Spleen (tissue), 11 donors: ENCODE measurements around the gene DES. TPM values are rescaled to one million over a fixed set of nuclear protein-coding genes. Genes with fewer than 3 reads are reported as not detected.

Experiments used
- DNase-seq: peaks from one replicate; pipeline ENCODE4 v3.0.0-alpha.2; 2020
- H3K27ac ChIP-seq, 8 donors: fragments of 200-600 bp; sonication (generic) in 7 of 8; 1 replicate in 4 of 8; 2 replicates in 4 of 8; pipeline versions ENCODE4 v1.5.0 to v1.8.0; 2016 to 2021; ENCODE audit warnings: inconsistent platforms in 4 of 8, mild to moderate bottlenecking in 4 of 8, moderate library complexity in 1 of 8
- H3K27me3 ChIP-seq, 7 donors: fragments of 200-600 bp; sonication (generic) in 6 of 7; replicated peaks in 1 of 7; 1 replicate in 4 of 7; 2 replicates in 3 of 7; pipeline versions ENCODE4 v1.5.0 to v1.8.0; 2016 to 2021; ENCODE audit warnings: inconsistent platforms in 3 of 7, mild to moderate bottlenecking in 1 of 7
- H3K36me3 ChIP-seq, 6 donors: fragments of 200-600 bp; sonication (generic) in 5 of 6; 1 replicate in 4 of 6; 2 replicates in 2 of 6; pipeline versions ENCODE4 v1.5.0 to v1.8.0; 2016 to 2021; ENCODE audit warnings: inconsistent platforms in 2 of 6
- H3K4me1 ChIP-seq, 6 donors: fragments of 200-600 bp; sonication (generic) in 5 of 6; 1 replicate in 3 of 6; 2 replicates in 3 of 6; pipeline versions ENCODE4 v1.5.0 to v1.8.0; 2016 to 2021; ENCODE audit warnings: inconsistent platforms in 3 of 6
- H3K4me3 ChIP-seq, 8 donors: fragments of 200-600 bp; sonication (generic) in 7 of 8; 1 replicate in 4 of 8; 2 replicates in 4 of 8; pipeline versions ENCODE4 v1.5.0 to v1.8.0; 2016 to 2021; ENCODE audit warnings: inconsistent platforms in 4 of 8, mild to moderate bottlenecking in 4 of 8, moderate library complexity in 2 of 8
- H3K9me3 ChIP-seq, 8 donors: fragments of 200-600 bp; sonication (generic) in 7 of 8; 1 replicate in 4 of 8; 2 replicates in 4 of 8; pipeline versions ENCODE4 v1.5.0 to v1.8.0; 2016 to 2021; ENCODE audit warnings: inconsistent platforms in 4 of 8
- CTCF ChIP-seq, 11 experiments: fragments of 200-600 bp in 7 of 11; fragments of 450-650 bp in 4 of 11; sonication (generic) in 4 of 11; IDR thresholded peaks in 8 of 11; conservative IDR thresholded peaks in 3 of 11; 1 replicate in 7 of 11; 2 replicates in 4 of 11; pipeline versions ENCODE4 v1.4.0 to v1.8.0; 2016 to 2021; ENCODE audit warnings: antibody characterized with exemption in 11 of 11, inconsistent platforms in 4 of 11, mild to moderate bottlenecking in 1 of 11
- POLR2A ChIP-seq, 3 donors: fragments of 450-650 bp; IDR thresholded peaks; one replicate each; pipeline ENCODE4 v1.5.1; 2017; ENCODE audit warnings: antibody characterized with exemption in 3 of 3, mild to moderate bottlenecking in 1 of 3
- POLR2AphosphoS5 ChIP-seq, 3 donors: sonication (generic); formaldehyde crosslinking; IDR thresholded peaks; one replicate each; pipeline ENCODE4 v1.5.1; 2017; ENCODE audit warnings: antibody characterized with exemption in 3 of 3
- WGBS, 5 donors: extraction: QIAGEN DNeasy Blood & Tissue Kit in 3 of 5; methylation state at CpG; one replicate each; pipeline versions ENCODE4 v1.1.5 to v1.1.7; 2013 to 2018; 5-methylcytosine and 5-hydroxymethylcytosine counted together
- intact Hi-C: fragments of 100-400 bp; cut with DNase I; formaldehyde crosslinking; loops from one replicate; pipeline ENCODE4 v1.15.0; 2023; ENCODE audit warnings: low total_unique reads
- polyA plus RNA-seq, 3 donors: library from polyadenylated mRNA; stranded (reverse); fragments of 200-250 nt; gene quantifications; one replicate each; pipeline ENCODE4 v1.2.1, GENCODE V29; 2013
- total RNA-seq, 7 donors: library from RNA; depleted of rRNA in 3 of 7; stranded (reverse); fragments of >200 nt in 3 of 7; fragmentation: NEBNext Ultra II Directional in 4 of 7; extraction: Animal tissue kit (Norgen Biotek cat#: 25700) in 4 of 7; gene quantifications; one replicate each; pipeline versions ENCODE4 v1.1.0 to v1.2.1, GENCODE V29; 2016 to 2021
- donor health status: healthy with polysubstance abuse.
- donor health status: DM: no; HTN: no; CAD: no; lungs with moderate emphysema.
- donor health status: DM: no; HTN: no; CAD: no.
- donor health status: Bipolar disorder and iron deficiency.
- donor health status: healthy.
- donor health status: DM: no; HTN: no; CAD: no.
- donor health status: DM: yes; HTN: yes; CAD: no.

Gene DES
- total and polyA plus RNA-seq, 10 donors = 4.3 to 24.7 (median 11.7) TPM

GRCh38 chr2:219408204-219408603, 10.0 kb upstream of the DES start:
- H3K4me3 ChIP-seq = no peak overlapping the region
- peaks cover 0 to 58% (median 0%) of the 10 kb centered on the region in 7 donors for H3K27me3 ChIP-seq
- no peaks in the 10 kb centered on the region for H3K36me3 ChIP-seq
- H3K9me3 ChIP-seq = peaks cover 0 to 17% (median 6%) of the 10 kb centered on the region in 8 donors
- intact Hi-C loops = no loop called here
- peaks cover 0 to 2% (median under 1%) of the 10 kb centered on the region in 6 donors for H3K4me1 ChIP-seq
- no peak for TF ChIP-seq POLR2AphosphoS5 (IDR thresholded peaks at IDR 0.05)
- TF ChIP-seq CTCF (IDR thresholded peaks at IDR 0.05 in 8 of 11, conservative IDR thresholded peaks at IDR 0.05 in 3 of 11) = no peak
- TF ChIP-seq POLR2A (IDR thresholded peaks at IDR 0.05) = no peak
- 73 to 87% (median 79%) methylated on average over 5 of the region's 5 CpGs for WGBS, 5 donors
- H3K27ac ChIP-seq = no peak overlapping the region
- DNase-seq = no peak

GRCh38 chr2:219408631-219409030, 9.5 kb upstream of the DES start:
- no peak overlapping the region for H3K4me3 ChIP-seq
- no peak for DNase-seq
- peaks cover 0 to 61% (median 0%) of the 10 kb centered on the region in 7 donors for H3K27me3 ChIP-seq
- H3K27ac ChIP-seq = no peak overlapping the region
- H3K9me3 ChIP-seq = peaks cover 0 to 19% (median 6%) of the 10 kb centered on the region in 8 donors
- H3K36me3 ChIP-seq = no peaks in the 10 kb centered on the region
- TF ChIP-seq POLR2AphosphoS5 (IDR thresholded peaks at IDR 0.05) = no peak
- TF ChIP-seq CTCF (IDR thresholded peaks at IDR 0.05 in 8 of 11, conservative IDR thresholded peaks at IDR 0.05 in 3 of 11) = no peak
- TF ChIP-seq POLR2A (IDR thresholded peaks at IDR 0.05) = no peak
- no peaks in the 10 kb centered on the region for H3K4me1 ChIP-seq
- 48 to 78% (median 71%) methylated on average over 8 of the region's 8 CpGs for WGBS, 5 donors
- intact Hi-C loops = no loop called here

GRCh38 chr2:219409619-219410018, 8.6 kb upstream of the DES start:
- intact Hi-C loops = no loop called here
- WGBS, 5 donors = 87 to 95% (median 90%) methylated on average over 5 of the region's 5 CpGs
- Histone ChIP-seq H3K36me3 (no peaks in the 10 kb centered on the region), H3K4me1 (no peaks in the 10 kb centered on the region), H3K27ac (no peak overlapping the region), H3K4me3 (no peak overlapping the region), H3K9me3 (peaks cover 0 to 19% (median 6%) of the 10 kb centered on the region in 8 donors), H3K27me3 (peaks cover 0 to 57% (median 0%) of the 10 kb centered on the region in 7 donors)
- TF ChIP-seq CTCF (IDR thresholded peaks at IDR 0.05 in 8 of 11, conservative IDR thresholded peaks at IDR 0.05 in 3 of 11) = no peak
- TF ChIP-seq POLR2AphosphoS5 (IDR thresholded peaks at IDR 0.05) = no peak
- TF ChIP-seq POLR2A (IDR thresholded peaks at IDR 0.05) = no peak
- DNase-seq = no peak

- Histone ChIP-seq H3K4me1 (no peaks in the 10 kb centered on the region), H3K4me3 (no peak overlapping the region), H3K36me3 (no peaks in the 10 kb centered on the region), H3K27me3 (peaks cover 0 to 49% (median 0%) of the 10 kb centered on the region in 7 donors), H3K9me3 (peaks cover 0 to 19% (median 6%) of the 10 kb centered on the region in 8 donors), H3K27ac (no peak overlapping the region)
- DNase-seq = no peak
- intact Hi-C loops = no loop called here
- WGBS, 5 donors = 85 to 94% (median 90%) methylated on average over 8 of the region's 8 CpGs
- TF ChIP-seq CTCF (IDR thresholded peaks at IDR 0.05 in 8 of 11, conservative IDR thresholded peaks at IDR 0.05 in 3 of 11) = no peak
- no peak for TF ChIP-seq POLR2AphosphoS5 (IDR thresholded peaks at IDR 0.05)
- TF ChIP-seq POLR2A (IDR thresholded peaks at IDR 0.05) = no peak
Observed at GRCh38 chr2:219410390-219410789, 7.8 kb upstream of the DES start.
